ENCODE measurements around the gene ZNF425.

Gene ZNF425

DNA sequence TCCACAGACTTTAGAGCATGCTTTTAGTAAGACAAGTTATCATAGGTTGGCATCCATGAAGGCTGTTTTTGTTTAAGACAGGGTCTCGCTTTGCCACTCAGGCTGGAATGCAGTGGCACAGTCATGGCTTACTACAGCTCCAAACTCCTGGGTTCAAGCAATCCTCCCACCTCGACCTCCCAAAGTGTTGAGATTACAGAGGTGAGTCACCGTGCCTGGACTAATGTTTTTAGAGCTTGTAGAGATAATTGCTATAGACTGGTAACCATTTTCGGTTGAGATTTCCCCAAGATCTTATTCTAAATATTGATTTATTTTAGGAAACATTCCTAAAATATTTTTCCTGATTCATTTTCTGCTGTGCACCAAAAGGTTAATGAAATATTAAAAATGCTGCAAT, 15.8 kb upstream of the ZNF425 start:
- no peaks in the 10 kb centered on the region for H3K36me3 ChIP-seq (ENCODE audit: low read length)
- no peaks in the 10 kb centered on the region for H3K9me2 ChIP-seq (replicated peaks; ENCODE audit: insufficient read depth, low read length)
- H3K4me3 ChIP-seq (ENCODE audit: insufficient read depth, low read length, poor library complexity, severe bottlenecking), result no peak overlapping the region
- H3K4me2 ChIP-seq (ENCODE audit: low read depth, low read length, poor library complexity, severe bottlenecking), result no peak overlapping the region
- H3K9ac ChIP-seq (ENCODE audit: low read length), result no peak overlapping the region
- no peak overlapping the region for H3K27ac ChIP-seq (ENCODE audit: low read depth, low read length)
- H3K27me3 ChIP-seq (ENCODE audit: low read length), result no peaks in the 10 kb centered on the region
- peaks cover 20% of the 10 kb centered on the region for H3F3A ChIP-seq (ENCODE audit: insufficient read depth)
- TF ChIP-seq, protein P1, sequence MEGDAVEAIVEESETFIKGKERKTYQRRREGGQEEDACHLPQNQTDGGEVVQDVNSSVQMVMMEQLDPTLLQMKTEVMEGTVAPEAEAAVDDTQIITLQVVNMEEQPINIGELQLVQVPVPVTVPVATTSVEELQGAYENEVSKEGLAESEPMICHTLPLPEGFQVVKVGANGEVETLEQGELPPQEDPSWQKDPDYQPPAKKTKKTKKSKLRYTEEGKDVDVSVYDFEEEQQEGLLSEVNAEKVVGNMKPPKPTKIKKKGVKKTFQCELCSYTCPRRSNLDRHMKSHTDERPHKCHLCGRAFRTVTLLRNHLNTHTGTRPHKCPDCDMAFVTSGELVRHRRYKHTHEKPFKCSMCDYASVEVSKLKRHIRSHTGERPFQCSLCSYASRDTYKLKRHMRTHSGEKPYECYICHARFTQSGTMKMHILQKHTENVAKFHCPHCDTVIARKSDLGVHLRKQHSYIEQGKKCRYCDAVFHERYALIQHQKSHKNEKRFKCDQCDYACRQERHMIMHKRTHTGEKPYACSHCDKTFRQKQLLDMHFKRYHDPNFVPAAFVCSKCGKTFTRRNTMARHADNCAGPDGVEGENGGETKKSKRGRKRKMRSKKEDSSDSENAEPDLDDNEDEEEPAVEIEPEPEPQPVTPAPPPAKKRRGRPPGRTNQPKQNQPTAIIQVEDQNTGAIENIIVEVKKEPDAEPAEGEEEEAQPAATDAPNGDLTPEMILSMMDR (IDR thresholded peaks at IDR 0.05; ENCODE audit: insufficient read depth, low read length, poor library complexity, severe bottlenecking), result no peak
- TF ChIP-seq EZH2phosphoT487 (conservative IDR thresholded peaks at IDR 0.05; ENCODE audit: low read length), result no peak
- peaks cover 6% of the 10 kb centered on the region; the same call in 1 of the 2 replicates for H3K79me2 ChIP-seq (ENCODE audit: insufficient read depth, low read length)
- no peak overlapping the region for H2AFZ ChIP-seq (ENCODE audit: low read depth, low read length, severe bottlenecking)
- no peaks in the 10 kb centered on the region for H4K20me1 ChIP-seq (ENCODE audit: low read depth, low read length)
- no peaks in the 10 kb centered on the region for H3K9me3 ChIP-seq (ENCODE audit: insufficient read depth, low read length)

DNA sequence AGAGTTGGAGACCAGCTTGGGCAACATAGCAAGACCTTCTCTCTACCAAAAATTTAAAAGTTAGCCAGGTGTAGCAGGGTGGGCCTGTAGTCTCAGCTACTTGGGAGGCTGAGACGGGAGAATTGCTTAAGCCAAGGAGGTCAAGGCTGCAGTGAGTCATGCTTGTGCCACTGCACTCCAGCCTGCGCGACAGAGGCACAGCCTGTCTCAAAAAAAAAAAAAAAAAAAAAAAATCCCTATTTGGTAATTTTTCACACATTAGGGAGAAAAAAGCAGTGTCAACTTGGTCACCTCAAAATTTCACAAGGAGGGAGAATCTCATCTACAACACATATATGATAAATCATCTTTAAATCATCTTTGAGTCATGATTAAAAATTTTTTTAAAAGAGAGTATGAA, 14.7 kb upstream of the ZNF425 start:
- Histone ChIP-seq H2AFZ (ENCODE audit: low read depth, low read length, severe bottlenecking) (no peak overlapping the region), H3K36me3 (ENCODE audit: low read length) (no peaks in the 10 kb centered on the region), H3K4me3 (ENCODE audit: insufficient read depth, low read length, poor library complexity, severe bottlenecking) (no peak overlapping the region), H3K27me3 (ENCODE audit: low read length) (no peaks in the 10 kb centered on the region), H3K9me3 (ENCODE audit: insufficient read depth, low read length) (no peaks in the 10 kb centered on the region), H3F3A (ENCODE audit: insufficient read depth) (peaks cover 20% of the 10 kb centered on the region), H3K9ac (ENCODE audit: low read length) (no peak overlapping the region), H3K9me2 (replicated peaks; ENCODE audit: insufficient read depth, low read length) (no peaks in the 10 kb centered on the region), H3K79me2 (ENCODE audit: insufficient read depth, low read length) (no peaks in the 10 kb centered on the region; the same call in 1 of the 2 replicates), H4K20me1 (ENCODE audit: low read depth, low read length) (no peaks in the 10 kb centered on the region), H3K27ac (ENCODE audit: low read depth, low read length) (no peak overlapping the region), H3K4me2 (ENCODE audit: low read depth, low read length, poor library complexity, severe bottlenecking) (no peak overlapping the region)
- no peak for TF ChIP-seq EZH2phosphoT487 (conservative IDR thresholded peaks at IDR 0.05; ENCODE audit: low read length)
- TF ChIP-seq, protein P1 (IDR thresholded peaks at IDR 0.05; ENCODE audit: insufficient read depth, low read length, poor library complexity, severe bottlenecking), result no peak

DNA sequence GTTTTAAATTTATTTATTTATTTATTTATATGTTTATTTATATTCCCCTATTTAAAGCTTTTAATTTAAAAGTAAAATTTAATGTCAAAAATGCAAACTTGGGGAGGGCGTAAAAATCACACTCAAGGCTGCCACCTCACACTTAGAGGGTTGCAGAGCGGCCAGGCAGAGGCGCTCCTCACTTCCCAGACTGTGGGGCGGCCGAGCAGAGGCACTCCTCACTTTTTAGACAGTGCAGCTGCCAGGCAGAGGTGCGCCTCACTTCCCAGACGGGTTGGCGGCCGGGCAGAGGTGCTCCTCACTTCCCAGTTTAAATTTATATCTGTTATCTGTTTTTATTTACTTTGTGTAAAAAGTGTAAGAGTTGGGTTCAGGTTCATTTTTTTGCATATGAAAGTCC, 10.0 kb upstream of the ZNF425 start:
- H2AFZ ChIP-seq (ENCODE audit: low read depth, low read length, severe bottlenecking), result no peak overlapping the region
- H3K9ac ChIP-seq (ENCODE audit: low read length), result no peak overlapping the region
- H3K4me3 ChIP-seq (ENCODE audit: insufficient read depth, low read length, poor library complexity, severe bottlenecking), result no peak overlapping the region
- H4K20me1 ChIP-seq (ENCODE audit: low read depth, low read length), result no peaks in the 10 kb centered on the region
- H3K79me2 ChIP-seq (ENCODE audit: insufficient read depth, low read length), result no peaks in the 10 kb centered on the region
- H3F3A ChIP-seq (ENCODE audit: insufficient read depth), result peaks cover 4% of the 10 kb centered on the region; the same call in 1 of the 2 replicates
- no peaks in the 10 kb centered on the region for H3K9me2 ChIP-seq (replicated peaks; ENCODE audit: insufficient read depth, low read length)
- H3K27me3 ChIP-seq (ENCODE audit: low read length), result no peaks in the 10 kb centered on the region
- H3K27ac ChIP-seq (ENCODE audit: low read depth, low read length), result no peak overlapping the region
- H3K9me3 ChIP-seq (ENCODE audit: insufficient read depth, low read length), result peaks cover 2% of the 10 kb centered on the region; the same call in 1 of the 2 replicates
- no peak overlapping the region for H3K4me2 ChIP-seq (ENCODE audit: low read depth, low read length, poor library complexity, severe bottlenecking)
- peaks cover 6% of the 10 kb centered on the region for H3K36me3 ChIP-seq (ENCODE audit: low read length)
- no peak for TF ChIP-seq EZH2phosphoT487 (conservative IDR thresholded peaks at IDR 0.05; ENCODE audit: low read length)
- TF ChIP-seq, protein P1 (IDR thresholded peaks at IDR 0.05; ENCODE audit: insufficient read depth, low read length, poor library complexity, severe bottlenecking), result no peak

All from SU-DHL-6 (cell line).